Gastrocnemius medialis (tissue), 4 donors: ENCODE data around the gene ANKRD11.

Experiments used
- POLR2A ChIP-seq, 2 donors: fragments of 450-650 bp; IDR thresholded peaks; one replicate each; pipeline ENCODE4 v1.6.1; 2017; ENCODE audit warnings: antibody characterized with exemption in 2 of 2, mild to moderate bottlenecking in 2 of 2, moderate library complexity in 2 of 2
- TF ChIP-seq, protein P1 (sequence below), 5 experiments: fragments of 450-650 bp in 3 of 5; fragments of 200-600 bp in 2 of 5; sonication (generic) in 2 of 5; IDR thresholded peaks in 4 of 5; conservative IDR thresholded peaks in 1 of 5; 1 replicate in 4 of 5; 2 replicates in 1 of 5; pipeline ENCODE4 v1.5.1; 2016 to 2019; ENCODE audit warnings: antibody characterized with exemption in 5 of 5, mild to moderate bottlenecking in 3 of 5, moderate library complexity in 3 of 5

DNA sequence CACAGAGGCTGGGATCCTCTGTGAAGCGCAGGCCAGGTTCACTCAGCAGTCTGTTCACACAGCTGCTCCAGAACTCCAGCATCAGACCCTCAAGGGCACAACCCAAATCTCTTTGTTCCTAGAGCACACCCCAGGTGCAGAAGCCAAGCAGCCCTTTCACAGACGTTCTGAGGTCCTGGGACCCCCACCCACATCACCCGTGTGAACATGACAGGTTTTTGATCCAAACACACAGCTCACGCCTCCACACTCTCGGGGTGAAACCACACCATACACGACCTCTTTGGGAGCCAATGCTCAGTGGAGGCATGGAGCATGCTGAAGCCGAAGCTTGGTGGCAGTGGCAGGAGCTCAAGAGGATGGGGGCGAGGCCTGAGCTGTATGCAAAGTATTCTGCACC, 175.5 kb downstream of the ANKRD11 start:
- TF ChIP-seq, protein P1, sequence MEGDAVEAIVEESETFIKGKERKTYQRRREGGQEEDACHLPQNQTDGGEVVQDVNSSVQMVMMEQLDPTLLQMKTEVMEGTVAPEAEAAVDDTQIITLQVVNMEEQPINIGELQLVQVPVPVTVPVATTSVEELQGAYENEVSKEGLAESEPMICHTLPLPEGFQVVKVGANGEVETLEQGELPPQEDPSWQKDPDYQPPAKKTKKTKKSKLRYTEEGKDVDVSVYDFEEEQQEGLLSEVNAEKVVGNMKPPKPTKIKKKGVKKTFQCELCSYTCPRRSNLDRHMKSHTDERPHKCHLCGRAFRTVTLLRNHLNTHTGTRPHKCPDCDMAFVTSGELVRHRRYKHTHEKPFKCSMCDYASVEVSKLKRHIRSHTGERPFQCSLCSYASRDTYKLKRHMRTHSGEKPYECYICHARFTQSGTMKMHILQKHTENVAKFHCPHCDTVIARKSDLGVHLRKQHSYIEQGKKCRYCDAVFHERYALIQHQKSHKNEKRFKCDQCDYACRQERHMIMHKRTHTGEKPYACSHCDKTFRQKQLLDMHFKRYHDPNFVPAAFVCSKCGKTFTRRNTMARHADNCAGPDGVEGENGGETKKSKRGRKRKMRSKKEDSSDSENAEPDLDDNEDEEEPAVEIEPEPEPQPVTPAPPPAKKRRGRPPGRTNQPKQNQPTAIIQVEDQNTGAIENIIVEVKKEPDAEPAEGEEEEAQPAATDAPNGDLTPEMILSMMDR (IDR thresholded peaks at IDR 0.05 in 4 of 5, conservative IDR thresholded peaks at IDR 0.05 in 1 of 5), result no peak
- TF ChIP-seq POLR2A (IDR thresholded peaks at IDR 0.05), result no peak
